Activated T-helper 1 cell treated with anti-CD3 and anti-CD28 coated beads, Interleukin-2, amount 50 U/mL, for 16 hours (primary cell): ENCODE data around the gene SLC35D2.
A peak's percentile ranks its signal among the peaks of the same experiment; 100 is the strongest.
"Not testable (repeated sequence)": the region's sequence is repeated elsewhere in the genome, so short reads cannot be mapped to it uniquely, and the experiment has no call there.

Experiments used
- DNase-seq, 2 donors: peaks; one replicate each; pipeline ENCODE4 v3.0.0-alpha.2; 2020; ENCODE audit warnings: low read depth in 1 of 2, low spot score in 1 of 2

The SLC35D2 gene

DNA sequence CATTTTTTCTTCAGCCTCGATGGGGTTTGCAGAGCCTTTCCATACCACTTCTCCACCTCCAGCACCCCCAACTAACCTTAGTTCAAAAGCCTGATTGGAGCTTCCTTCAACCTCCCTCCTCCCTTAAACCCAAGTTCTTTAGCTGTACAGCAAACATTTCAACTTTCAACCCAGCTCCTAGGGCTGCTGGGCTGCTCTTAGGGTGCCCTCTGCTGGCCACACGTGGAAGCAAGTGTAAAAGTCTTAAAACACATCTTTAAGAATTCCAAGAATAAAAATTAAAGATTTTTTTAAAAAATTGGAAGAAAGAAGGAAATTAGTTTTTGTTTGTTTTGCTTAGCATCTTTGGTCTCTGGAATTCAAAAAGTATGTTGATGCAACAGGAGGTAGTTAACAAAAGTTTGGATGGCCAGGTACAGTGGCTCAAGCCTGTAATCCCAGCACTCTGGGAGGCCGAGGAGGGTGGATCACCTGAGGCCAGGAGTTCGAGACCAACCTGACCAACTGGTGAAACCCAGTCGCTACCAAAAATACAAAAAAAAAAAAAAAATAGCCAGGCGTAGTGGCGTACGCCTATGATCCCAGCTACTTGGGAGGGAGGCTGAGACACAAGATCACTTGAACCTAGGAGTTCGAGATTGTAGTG lies 66.1 kb downstream of the SLC35D2 start:
- peak in 1 of 2 donors; percentile 25 for DNase-seq

DNA sequence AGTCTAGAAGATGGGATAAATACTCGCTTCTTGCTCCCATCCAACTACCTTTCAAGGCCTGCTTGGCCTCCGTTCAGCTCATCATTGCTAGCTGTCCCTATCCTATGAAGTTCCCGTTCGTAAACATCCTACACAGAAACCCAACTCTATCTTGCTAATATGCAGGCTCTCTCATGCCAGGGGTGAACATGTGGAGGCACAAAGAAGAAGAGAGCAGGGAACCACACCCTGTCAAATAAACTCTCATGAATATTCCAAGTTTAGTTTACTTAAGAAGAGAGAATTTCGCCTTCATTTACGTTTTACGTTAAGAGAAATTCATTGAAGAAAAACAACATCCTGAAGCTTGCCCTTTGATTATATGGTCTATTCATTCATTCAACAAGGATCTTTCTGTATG lies 73.7 kb downstream of the SLC35D2 start:
- no peak for DNase-seq

DNA sequence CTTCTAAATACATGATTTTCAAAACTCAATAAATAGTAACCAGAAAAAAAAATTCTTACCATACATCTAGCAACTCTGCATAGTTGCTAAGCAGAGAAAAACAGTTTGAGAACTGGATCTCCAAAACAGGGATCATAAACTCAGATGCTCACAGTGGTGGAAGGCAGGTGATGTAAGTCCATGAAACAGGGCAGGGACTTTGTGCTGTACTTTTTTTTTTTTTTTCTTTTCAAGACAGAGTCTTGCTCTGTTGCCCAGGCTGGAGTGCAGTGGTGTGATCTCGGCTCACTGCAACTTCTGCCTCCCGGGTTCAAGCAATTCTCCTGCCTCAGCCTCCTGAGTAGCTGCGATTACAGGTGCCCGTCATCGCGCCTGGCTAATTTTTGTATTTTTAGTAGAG lies 76.6 kb downstream of the SLC35D2 start:
- not testable (repeated sequence) for DNase-seq

DNA sequence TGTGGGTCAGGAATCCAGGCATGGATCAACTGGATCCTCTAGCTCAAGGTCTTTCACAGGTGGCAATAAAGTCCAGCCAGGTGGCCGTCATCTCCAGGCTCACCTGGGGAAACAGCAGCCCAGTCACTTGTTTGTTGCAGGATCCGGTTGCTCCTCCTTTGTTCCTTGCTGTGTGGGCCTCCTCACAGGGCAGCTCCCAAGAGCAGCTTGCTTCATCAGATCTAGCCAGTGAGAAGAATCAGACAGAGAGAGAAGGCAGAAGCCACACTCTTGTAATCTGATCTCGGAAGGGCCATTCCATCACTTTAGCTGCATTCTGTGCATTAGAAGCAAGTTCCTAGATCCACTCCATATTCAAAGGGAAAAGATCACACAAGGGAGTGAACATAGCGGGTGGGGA lies 78.3 kb downstream of the SLC35D2 start:
- no peak for DNase-seq

DNA sequence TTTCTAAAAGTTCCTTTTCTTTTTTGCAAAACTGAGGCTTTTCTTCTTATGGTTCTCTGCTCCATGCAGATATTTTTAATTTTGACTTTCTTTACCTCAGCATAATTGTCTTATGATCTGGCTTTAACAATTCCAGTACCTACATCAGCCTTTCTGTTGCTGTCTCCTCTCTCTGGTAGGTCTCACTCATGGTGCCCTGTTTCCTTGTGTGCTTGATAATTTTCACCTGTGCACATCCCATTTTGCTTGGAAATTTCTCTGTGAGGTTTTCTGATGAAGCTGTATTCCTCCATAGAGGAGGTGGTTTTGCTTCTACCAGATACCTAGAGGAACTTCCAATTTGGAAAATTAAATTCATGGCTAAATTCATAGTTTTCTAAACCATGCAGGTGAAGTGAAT lies 79.3 kb downstream of the SLC35D2 start:
- no peak for DNase-seq

DNA sequence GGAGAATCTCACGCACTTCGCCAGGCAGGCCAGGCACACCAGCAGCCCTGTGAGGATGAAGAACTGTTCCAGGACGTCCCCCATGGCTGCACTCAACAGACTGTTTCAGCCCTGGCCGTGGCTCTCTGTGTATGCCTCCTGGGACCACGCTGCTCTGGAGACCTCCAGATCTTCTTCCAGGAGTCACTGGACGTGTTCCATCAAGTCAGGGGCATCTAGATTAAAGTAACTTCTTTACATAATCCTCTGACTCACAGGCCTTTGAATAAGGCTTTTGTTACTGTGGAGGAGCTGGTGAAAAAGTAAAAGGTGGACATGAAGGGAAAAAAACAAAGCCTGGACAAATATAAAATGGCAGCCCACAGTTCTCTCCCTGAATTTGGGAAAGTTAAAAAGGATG lies 81.5 kb downstream of the SLC35D2 start, which contains the start of gene HSD17B3:
Gene HSD17B3, minus strand, starts transcription at position 156 of the 400 bp plus-strand sequence. Its CDS starts 72 bp downstream, at position 84.
- DNase-seq = no peak

DNA sequence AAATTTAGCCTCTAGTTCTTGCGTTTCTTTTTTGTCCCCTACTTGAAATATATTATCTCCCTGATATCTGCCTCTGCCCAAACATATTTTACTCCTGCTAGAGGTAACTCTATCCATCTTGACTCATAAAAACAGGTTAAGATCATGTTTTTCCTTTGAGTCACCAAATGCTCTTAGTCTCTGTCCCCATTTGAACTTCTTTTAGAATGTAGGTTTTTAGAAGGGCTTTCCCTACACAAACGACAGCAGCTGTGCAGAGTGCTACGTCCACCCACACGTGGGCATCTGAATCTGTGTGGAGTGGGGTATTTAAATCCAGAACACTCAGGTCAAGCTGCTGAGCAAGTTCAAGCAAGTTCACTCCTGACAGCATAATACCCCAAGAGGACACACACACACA lies 83.7 kb downstream of the SLC35D2 start:
- no peak for DNase-seq

DNA sequence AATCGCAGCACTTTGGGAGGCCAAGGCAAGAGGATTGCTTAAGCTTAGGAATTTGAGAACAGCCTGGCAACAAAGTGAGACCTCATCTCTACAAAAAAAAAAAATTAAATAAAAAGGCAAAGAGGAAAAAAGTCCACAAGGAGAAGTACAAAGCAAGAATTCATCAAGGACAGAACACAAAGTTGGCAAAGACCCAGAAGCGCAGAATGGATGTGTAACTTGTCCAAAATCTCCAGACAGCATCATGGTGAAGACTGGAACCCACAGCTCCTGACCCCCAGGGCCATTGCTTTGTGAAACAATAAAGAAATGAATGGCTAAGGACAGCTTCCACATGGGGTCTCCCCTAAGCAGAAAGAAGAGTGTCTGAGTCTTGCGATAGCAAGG lies 89.4 kb downstream of the SLC35D2 start:
- no peak for DNase-seq

DNA sequence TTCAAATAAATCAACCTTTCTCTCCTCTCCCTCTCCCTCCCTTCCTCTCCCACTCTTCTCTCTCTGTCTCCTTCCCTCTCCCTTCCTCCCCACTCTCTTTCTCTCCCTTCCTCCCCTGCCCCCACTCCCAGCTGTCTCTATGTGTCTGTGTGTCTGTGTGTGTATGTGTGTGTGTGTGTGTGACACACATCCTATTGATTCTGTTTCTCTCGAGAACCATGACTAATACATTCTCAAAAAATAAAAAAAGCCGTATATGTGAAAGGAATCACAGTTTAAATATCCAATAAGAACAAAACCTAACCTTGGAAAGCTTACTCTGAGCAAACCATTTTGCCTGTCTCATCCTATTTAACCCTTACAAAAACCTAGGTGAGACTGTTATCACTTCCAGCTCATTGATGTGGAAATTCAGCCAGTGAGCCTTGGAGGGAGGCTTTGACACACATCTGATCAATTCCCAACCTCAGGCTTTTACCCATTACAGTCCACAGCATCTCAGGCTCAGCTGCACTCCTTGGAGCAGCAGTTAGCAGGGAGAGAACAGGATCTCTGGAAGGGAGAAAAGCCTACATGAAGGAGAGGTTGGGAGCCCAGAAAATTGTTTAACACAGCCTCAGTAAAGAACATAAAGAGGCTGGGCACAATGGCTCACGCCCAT lies 89.9 kb downstream of the SLC35D2 start:
- no peak for DNase-seq

DNA sequence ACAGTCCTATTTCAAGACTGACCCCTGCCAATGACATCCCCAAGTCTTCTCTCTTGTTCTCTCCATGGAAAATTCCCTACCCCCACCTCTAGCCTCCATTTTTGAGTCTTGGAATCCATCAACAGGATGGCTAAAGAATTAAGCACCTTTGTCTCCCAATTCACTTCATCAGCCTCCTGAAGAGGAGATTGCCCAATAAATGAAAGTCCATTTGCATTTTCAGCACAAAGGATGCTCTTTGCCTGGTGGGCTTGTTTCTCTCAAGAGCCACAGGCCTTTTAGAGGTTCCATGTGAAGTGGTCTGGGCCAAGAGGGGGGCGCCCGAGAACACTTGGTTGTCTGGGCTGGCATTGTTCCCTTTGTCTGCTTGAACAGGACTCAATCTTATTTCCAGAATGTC lies 94.1 kb downstream of the SLC35D2 start:
- DNase-seq = no peak

DNA sequence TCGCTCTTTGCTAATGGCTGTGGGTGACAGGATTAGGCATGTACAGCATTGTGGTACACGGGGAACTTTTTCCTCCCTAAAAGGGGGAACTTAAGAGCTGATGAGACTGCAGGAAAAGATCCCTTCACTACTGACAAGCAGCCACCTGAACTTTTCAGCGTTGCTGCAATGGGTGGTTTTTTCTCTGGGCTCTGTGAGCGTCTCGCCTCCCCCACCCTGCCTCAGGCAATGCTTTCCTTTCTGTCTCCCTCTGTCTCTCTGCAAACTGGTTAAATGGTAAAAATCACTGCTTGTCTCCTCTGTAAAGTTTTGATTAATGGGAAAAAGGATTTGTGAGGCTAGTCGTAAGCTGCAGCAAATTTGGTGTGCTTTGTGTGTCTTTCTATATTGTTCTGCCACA lies 101.9 kb downstream of the SLC35D2 start:
- no peak for DNase-seq

DNA sequence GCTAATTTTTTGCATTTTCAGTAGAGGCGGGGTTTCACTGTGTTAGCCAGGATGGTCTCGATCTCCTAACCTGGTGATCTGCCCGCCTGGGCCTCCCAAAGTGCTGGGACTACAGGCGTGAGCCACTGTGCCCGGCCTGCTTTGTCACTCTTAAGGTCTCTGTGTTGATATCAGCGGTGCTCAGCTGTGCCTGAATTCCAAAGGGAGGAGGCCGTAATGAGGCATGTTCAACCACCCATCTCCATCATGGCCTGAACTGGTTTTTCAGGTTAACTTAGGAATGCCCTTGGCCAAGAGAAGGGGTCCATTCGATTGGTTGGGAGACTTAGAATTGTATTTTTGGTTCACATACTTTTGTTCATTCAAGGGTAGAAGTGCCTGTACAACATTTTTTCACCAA lies 103.6 kb downstream of the SLC35D2 start:
- DNase-seq = no peak

DNA sequence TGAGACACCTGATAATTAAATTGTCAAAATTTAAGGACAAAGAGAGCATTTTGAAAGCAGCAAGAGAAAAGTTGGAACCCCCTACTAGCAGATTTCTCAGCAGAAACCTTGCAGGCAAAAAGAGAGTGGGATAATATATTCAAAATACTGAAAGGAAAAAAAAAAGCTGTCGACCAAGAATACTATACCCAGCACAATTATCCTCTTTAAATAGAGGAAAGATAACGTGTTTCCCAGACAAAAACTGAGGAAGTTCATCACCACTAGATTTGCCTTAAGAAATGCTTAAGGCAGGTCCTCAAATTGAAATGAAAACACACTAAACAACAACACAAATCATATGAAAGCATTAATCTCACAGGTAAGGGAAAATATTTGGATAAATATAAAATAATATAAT lies 108.6 kb downstream of the SLC35D2 start:
- no peak for DNase-seq
